Renal cortical epithelial cell (primary cell): ENCODE data around the gene SPOCK1. TPM values are rescaled to one million over a fixed set of nuclear protein-coding genes. Genes with fewer than 3 reads are reported as not detected.

Experiments
- DNase-seq: peaks from one replicate; pipeline ENCODE4 v3.0.0-alpha.2; 2011; ENCODE audit warnings: low read depth
- total RNA-seq: library from RNA; depleted of rRNA; stranded (reverse); fragments of >200 nt; gene quantifications from 2 replicates; pipeline ENCODE4 v1.2.3, GENCODE V29; 2014

The SPOCK1 gene
- total RNA-seq, 1 donor from 2014 or later, result 224 TPM

DNA sequence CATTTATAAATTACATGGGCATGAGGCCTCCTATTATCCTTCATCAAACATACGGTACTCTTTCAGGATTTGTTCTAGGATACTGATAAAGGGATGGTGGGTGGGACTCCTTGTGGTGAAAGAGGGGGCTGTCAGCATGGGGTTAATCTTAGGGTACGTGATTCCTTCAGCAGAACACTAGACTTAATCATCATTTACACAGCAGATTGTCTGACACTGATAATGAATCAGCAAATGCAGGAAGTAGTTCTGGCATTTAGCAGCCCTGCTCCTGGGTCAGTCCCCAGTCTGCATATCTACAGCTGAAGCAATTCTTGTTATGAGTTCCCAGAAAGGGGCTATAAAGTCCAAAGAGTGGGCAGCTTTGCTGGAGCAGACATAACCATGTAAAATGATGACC is 384.6 kb downstream of the SPOCK1 start:
- DNase-seq, result peak; percentile 59

DNA sequence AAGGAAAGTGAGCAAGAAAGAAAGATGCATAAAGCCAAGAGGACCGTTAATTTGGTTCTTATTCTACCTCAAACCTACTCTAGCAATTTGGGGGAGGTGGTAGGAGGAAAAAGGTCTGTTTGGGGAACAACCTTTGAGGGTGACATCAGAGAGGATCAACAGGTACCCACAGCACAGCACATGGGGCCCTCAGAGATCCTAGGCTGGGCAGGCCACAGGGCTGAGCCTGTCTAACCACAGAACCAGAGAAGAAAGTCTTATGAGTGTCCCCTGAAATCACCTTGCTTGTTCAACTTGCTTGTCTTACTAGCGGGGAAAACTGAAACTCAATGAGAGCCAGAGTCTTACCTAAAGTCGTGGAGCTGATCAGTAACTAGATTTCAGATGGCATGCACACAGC is 385.2 kb downstream of the SPOCK1 start:
- DNase-seq, result no peak

DNA sequence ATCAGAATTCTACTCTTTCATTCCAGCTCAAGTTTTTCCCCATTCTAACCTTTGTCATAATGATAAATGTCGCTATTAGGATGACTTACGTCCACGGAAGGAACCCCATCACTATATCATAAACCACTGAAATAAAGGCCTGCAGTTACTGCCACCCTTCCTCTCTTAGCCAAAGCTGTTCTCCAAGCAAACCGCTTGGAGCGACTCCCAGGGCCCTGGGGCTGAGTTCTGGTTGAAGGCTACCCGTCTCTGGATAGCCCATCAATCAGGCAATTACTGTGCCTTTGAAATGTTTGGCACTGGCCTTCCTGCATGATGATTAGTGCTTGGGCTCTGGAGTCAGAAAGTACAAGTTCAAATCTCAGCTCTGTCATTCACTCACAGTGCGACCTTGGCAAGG is 386.0 kb downstream of the SPOCK1 start:
- DNase-seq, result no peak

DNA sequence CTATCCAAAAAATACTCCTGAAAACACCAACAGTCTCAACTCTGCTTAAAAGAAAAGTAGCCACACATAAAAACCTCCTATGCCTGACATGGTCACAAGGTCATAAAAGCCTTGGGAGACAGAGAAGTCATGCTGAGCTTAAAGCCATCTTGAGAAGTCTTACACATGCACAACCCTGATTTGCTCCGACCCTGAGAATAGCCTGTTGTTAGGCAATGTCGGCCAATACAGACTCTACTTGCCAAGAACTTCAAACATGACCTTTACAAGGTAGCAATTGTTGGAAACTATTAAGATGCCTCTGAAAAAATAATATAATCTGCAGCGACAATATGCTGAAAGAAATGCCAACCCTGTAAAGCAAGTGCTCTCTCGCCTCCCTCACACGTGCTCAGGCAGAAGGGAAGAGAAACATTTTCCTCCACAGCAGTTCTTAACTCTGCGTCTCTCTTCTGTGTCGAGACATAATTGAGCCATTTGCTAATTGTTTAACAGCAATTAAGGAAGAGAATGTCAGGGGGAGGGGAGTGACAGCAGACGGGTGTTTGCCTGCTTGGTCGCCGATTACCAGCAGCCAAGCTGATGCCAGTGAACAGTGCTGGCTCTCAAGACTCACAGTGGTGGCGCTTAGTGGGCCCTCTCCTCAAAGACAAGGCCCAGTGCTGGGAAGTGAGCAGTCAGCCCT is 393.6 kb downstream of the SPOCK1 start:
- DNase-seq, result no peak

DNA sequence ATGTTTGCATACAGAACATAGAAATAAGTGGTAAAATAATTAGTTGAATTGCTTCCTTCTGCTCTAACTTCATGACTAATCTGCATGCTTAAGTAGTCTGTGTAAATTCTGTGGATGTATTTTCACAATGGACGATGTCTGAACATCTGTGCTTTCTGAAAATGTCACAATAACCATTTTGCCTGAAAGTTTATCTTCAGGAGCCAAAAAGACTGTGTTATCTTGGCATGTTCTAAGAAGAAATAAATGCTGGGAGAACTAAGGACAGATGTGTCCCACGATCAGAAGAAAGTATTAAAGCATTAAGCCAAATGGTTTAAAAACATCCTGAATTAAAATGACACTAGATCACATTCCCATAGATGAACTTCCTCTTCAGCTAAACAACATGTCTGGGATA is 397.6 kb downstream of the SPOCK1 start:
- no peak for DNase-seq

DNA sequence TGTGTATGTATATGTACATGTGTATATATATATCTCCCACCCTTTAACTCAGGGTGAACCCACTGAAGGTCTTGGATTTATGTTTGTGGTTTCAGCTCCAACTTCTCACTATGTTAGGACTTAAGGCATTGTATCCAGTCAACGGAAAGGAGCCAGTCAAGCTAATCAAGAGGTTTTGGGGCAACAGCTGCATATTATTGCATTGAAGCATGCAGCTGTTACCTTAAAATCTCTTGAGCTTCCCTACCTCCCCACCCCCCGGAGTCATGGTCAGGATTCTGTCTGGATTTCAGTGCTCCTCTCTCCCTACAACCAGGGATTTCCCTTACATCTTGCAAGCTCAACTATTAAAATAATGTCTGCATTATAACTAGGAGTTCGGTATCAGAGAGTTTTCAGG is 399.5 kb downstream of the SPOCK1 start:
- DNase-seq, result no peak

DNA sequence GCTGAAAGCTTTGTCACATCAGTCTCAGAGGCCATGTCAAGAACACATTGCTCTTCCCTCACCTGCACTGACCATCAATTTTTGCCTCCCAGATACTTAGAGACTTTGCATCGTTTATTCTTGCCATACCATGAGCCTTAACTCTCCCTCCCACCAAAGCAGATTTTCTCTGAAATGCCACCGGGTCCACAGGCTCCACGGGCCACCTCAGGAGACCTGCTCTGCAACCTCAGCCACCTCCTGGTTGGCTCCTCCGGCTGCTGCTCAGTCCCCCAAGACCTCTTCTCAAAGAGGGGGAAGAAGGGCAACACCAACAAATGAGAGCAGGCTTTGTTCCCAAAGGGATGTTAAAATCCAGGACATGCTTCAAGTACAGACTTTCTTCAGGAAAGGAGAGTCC is 400.5 kb downstream of the SPOCK1 start:
- DNase-seq, result no peak

DNA sequence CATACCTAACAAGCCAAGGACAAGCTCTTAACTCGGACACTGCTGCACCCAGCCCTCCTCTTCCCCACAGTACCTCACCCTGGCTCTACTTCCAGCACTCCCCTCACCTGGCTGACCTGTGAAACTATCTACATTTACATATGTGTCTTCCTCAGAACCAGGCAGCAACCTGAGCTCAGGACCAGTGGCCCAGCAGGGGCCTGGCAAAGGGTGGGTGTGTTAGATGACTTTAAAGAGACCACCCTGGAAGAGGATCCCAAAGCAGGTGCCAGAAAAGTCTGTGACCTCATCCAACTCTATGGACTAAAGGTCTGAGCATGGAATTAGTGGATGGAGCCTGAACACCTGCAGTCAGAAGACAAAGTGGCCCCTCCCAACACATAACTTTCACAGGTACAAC is 400.9 kb downstream of the SPOCK1 start:
- no peak for DNase-seq

DNA sequence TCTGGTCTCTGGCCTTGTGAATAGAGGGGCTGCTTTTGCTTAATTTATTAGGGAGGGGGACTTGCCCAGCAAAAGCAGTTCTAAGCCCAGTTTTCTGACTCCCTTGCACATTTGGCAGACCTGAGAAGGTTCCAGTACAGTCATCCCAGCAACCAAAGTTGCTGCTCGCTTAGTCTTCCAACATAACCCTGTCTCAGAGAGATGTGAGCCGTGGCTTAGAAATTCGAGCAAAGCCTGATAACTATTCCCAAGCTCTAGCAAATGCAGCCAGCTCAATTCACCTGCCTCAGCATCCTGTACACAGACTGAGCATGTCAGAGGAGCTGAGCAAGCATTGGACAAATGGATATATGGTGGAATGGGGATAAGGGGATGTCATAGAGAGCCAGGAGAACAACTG is 401.9 kb downstream of the SPOCK1 start:
- DNase-seq, result no peak

DNA sequence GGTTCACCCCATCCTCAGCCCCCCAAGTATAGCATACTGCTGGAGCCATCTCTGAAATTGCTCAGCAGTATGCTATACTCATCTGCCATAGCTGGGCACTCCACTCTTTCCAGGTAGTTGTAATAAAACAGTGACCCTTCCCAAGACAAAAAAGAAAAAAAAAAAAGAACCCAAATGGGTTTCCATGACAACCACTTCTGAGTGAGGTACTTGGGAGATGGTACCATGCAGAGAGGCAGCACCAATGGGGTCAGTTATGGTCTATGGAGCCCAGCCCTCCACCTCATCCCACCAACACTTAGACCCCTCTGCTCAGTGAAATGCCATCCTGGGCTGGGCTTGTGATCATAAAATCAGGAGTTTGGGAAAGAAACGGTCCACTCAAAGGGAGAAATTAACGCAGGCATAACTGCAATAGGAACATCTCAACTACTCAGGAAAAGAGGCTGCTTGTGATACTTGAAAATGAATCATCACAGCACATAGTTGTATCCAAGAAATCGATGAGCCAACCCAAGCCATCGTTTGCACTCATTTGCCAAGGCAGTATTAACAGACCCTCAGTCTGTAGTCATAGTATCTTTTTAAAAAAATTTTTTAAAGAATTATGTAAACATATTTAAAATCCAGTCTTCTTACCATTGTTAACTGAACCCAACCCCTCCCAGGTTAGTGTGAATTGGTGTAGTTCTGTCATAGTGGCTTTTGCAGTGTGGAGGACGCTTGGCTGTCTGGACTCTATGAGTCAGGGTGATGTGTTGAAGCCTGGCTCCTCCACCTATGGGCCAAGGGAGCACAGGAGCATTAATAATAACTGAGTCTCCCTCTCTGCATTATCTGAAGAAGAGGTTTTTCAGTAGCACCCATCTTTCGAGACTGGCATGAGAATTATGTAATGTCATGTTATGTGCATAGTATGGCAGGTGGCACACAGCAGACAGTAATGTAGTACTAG is 402.7 kb downstream of the SPOCK1 start:
- peak; percentile 39 for DNase-seq

DNA sequence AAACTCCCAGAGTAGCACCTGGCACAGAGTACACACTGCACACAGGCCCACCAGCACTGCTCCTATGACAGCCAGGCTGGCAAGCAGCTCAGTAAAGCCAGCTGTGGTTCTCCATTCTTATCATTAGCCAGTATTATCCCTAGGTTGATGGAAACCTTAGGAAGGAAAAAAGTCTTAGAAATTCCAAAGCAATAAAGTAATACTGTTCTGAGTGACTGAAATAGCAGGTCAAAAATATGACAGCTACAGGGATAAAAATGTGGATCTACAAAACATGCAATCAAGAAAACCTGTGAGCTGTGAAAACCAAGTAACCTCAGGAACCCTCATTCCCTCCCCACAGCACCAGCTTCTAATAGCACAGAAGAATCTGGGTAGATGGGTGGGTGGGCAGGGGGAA is 403.5 kb downstream of the SPOCK1 start:
- DNase-seq, result peak; percentile 38

DNA sequence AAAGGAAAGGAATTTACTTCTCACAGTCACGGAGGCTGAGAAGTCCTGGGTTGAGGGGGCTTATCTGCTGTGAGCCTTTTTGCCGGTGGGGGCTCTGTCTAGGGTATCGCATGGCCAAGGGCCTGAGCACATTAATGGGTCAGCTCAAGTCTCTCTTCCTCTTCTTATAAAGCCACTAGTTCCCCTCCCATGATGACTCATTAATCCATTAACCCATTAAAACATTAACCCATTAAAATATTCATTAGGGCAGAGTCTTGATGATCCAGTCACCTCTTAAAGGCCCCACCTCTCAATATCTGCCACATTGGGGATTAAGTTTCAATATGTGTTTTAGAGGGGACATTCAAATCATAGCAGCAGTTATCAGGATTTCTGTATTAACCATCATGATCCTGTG is 406.3 kb downstream of the SPOCK1 start:
- peak; percentile 83 for DNase-seq

DNA sequence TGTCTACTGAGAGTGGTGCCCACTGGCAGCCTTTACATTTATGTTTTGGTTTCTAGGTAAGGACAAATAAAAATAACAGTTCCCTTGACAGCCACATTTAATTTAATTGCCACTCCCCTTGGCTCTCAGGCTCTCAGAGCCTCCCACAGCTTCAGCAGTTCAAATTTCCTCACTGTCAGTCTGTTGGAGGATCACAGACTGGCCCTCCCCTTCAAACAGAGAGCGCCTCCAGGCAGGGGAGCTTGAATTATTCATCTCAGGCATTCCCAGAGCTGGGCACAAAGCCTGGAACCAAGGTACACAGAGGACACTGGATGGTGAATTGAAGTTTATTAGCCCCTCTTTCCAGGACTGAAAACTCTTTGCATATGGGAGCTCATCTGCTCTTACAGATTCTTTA is 407.7 kb downstream of the SPOCK1 start:
- DNase-seq, result peak; percentile 72

DNA sequence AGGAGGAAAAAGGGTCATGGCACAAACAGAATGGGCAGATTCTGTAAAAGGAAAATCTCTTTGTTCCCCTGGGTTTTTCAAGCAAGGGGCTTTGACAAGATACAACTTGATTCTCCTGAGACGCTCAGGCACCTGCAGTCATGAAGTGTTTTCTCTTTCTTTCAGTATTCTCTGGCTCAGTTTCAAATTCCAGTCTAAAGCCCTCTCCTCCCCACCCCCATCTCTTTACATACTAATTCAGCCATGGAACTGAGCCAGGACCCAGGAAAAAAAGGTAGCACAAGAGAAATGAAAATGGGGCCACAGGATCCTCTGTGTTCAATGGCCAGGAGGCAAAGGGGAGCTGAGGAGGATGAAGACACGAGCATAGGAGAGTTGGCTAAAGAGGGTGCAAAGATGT is 408.4 kb downstream of the SPOCK1 start:
- DNase-seq, result no peak

DNA sequence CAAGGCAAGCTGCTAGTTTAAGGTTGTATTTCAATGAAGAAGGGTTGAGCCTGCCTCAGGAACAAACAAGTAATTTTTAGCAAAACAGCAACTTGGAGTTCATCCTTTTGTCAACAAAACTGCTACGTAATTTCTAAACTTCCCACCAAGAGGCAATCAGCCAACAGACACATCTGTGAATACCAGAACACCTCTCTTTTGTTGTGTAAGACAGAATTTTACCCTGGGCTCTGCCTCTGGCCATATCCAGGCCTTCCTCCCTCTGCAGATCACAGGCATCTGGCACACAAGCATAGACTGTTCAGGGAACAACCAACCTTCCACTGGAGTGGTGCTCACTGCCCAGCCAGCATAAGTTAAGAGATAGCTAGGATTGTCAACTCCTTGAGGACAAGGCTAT is 409.0 kb downstream of the SPOCK1 start:
- DNase-seq, result no peak

DNA sequence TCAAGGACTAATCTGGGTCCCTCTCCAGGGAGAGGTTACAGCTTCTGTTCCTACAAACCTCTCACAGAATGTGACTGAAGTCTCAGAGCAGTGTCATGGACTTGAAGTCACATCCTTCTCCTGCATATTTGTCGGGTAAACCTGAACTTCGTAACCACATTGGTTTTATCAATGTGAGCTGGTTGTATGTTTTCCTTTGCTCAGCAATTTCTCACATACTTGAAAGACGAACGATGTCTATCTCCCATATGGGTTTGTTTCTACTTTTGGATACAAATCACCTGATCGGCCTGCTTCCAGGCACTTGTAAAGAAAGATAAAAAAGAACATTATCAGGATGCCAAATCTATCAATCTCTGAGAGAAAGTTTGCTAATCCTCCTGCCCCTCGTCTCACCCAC is 411.0 kb downstream of the SPOCK1 start:
- DNase-seq, result no peak

DNA sequence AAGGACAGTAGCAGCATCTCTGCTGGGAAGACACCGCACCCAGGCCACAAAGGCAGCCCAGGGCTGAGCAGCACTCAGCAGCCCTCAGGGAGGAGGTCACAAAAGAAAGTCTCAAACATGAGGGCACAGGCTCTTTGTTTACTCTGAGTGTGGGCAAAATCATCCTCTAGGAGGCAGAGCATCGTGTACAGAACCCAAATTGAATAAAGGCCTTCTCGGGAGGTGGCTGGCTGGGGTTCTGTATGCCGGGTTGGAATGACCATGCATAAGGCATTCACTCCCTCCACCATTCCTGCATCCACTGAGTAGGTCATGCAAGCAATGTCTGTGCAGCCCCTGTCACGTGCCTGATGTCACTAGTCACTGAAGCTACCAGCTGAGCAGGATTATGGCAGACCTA is 412.8 kb downstream of the SPOCK1 start:
- DNase-seq, result no peak

DNA sequence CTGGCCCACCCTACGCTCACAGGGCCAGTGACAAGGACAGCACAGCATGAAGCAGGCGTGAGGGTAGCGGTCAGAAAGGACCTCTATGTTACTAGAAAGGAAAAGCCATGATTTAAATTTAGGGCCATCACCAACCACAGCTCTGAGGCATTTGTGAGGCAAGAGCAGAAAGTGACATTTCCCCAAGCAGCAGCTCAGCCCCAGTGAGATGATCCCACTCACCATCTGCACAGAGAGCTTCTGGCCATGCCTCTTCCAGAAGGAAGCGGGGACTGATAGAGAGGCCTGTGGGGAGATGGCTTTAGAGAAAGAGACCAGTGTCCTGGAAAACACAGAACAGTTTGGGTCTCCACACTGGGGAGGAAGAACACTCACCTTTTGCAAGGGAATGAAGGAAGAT is 413.9 kb downstream of the SPOCK1 start:
- DNase-seq, result no peak

DNA sequence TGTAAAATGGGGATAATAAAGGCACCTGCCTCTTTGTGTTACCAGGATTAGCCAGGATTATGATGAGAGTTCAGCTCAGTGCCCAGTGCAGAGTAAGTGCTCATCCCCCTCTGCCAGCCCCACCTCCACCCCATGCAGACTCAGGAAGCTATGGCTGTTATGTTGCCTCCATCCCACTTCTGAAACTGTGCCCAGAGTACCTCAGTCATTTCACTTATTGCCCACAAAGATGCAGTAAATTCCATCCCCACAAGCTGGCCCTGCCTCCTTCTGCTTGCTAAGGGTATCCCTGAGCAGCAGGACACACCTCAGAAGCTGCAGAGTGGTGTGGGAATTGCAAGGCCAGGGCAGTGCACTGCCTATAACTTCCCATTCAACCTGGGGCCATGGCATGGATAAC is 415.1 kb downstream of the SPOCK1 start:
- DNase-seq, result peak; percentile 26

DNA sequence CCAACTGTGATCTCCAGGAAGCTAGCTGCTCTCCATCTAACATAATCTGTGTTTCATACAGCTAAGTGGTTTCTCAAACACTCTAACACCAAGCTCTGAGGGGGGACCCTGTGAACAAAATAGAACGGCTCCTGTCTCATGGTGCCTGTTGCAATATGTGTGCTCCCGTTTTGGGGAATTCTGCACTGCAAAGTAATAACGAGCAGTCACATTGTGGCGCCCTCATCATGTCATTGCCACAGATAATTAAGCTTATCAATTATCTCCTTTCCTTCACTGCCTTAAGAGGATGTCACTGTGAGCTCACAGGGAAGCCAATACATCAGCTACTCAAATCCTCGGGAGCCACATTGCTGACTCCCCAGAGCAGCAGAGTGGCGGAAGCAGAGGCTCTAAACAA is 416.2 kb downstream of the SPOCK1 start:
- DNase-seq, result no peak

DNA sequence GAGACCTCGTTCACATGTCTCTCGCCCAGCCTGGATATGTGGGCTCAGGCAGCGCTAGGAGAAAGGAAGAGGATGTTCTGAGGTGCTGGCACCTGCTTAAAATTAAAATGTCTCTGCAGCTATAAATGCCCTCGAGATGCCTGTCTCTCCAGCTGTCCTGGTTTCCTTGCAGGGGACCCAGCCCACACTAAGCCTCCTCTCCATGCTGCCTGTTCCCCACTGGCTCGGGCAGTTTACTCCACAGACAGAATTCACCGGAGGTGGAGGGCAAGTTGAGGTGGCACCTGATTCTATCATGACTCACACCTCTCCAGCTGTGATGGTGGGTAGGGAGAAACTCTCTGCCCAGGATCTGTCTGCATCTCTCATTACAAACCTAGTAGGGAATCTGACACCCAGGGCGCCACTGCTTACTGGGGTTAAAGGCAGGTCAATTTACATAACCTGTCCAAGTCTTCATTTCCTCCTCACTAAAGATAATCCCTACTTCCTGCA is 420.9 kb downstream of the SPOCK1 start:
- DNase-seq, result peak; percentile 86

DNA sequence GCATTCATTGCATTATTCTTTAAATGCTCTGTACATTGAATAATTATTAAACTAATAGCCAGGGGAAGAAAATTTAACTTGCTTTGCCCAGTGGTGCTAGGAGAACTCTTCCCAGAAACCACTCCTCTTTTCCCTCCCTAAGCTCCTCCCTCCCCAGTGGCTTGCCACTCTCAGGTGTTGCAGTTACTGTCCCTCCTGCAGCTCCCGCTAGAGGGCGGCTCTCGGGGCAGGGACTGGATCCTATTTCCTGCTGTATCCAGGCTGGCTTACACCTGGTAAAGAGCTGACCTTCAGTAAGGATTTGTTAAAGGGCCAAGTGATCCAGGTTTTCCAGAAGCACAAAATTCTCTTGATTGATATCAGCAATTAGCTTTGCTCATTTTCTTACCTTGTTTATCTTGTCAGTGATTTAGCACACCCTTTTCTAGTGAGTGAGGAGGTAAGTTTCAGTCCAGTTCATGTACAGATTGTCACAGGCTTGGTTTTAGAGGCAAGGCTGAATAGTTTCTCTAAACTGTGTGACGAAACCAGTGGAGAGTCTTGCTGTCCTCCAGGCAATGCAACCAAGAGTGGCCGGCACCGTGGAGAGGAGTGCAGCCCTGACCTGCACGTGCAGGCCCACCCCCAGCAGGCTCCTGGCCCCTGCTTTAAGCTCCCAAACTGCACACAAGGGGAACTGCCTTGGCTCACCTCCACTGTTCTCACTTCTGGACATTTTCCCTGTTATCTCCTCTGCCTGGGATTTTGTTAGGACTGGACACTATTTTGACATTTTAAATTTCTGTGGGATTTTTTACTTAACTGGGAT is 423.8 kb downstream of the SPOCK1 start:
- peak; percentile 68 for DNase-seq
